Panc1 (cell line): Measurements from ENCODE around the gene NOS1. TPM values are rescaled to one million over a fixed set of nuclear protein-coding genes. Genes with fewer than 3 reads are reported as not detected.

Experiments used
- ATAC-seq: fragments of 200-7000 bp; cut with Tn5 transposase; 2 replicates; pipeline ENCODE4 v1.9.1; 2020; ENCODE audit warnings: mild to moderate bottlenecking, moderate library complexity
- BruUV-seq: library from RNA; stranded (reverse); fragments of 400-500 nt; replicated peaks from 2 replicates; lab custom pipeline; 2021; lab: Mats Ljungman, UMichigan
- CTCF ChIA-PET: fragments of 300-600 bp; sonication (Branson Sonifier 250); formaldehyde crosslinking; loops from one replicate; lab custom pipeline; 2022; ENCODE audit warnings: antibody characterized with exemption; lab: Charles Lee
- POLR2A ChIA-PET: fragments of 300-600 bp; sonication (Branson Sonifier 250); formaldehyde crosslinking; loops from one replicate; lab custom pipeline; 2022; ENCODE audit warnings: antibody characterized with exemption; lab: Charles Lee
- DNase-seq: peaks from one replicate; pipeline ENCODE4 v3.0.0-alpha.2; 2010; ENCODE audit warnings: low read depth, low spot score
- H3K27ac ChIP-seq: 2 replicates; pipeline ENCODE4 v1.5.1; 2011; ENCODE audit warnings: mild to moderate bottlenecking, low read length, inconsistent platforms
- H3K27me3 ChIP-seq: fragments of 200-500 bp; sonication (Bioruptor generic); 2 replicates; pipeline ENCODE4 v1.6.0; 2014; ENCODE audit warnings: low read length, inconsistent platforms; ENCODE audit not compliant: control insufficient read depth, insufficient read depth
- H3K36me3 ChIP-seq: fragments of 200-500 bp; sonication (Bioruptor generic); 2 replicates; pipeline ENCODE4 v1.5.1; 2014; ENCODE audit warnings: inconsistent platforms, mild to moderate bottlenecking, low read length, moderate library complexity; ENCODE audit not compliant: control insufficient read depth, insufficient read depth
- H3K4me1 ChIP-seq: 2 replicates; pipeline ENCODE4 v1.5.1; 2011; ENCODE audit warnings: inconsistent platforms, mild to moderate bottlenecking, low read length, moderate library complexity; ENCODE audit not compliant: control insufficient read depth, insufficient read depth
- H3K4me3 ChIP-seq, 2 experiments: 2 replicates each; pipeline ENCODE4 v1.5.1; 2011 to 2012; ENCODE audit warnings: low read depth in 2 of 2, low read length in 2 of 2, mild to moderate bottlenecking in 2 of 2, inconsistent platforms in 1 of 2, moderate library complexity in 1 of 2
- H3K9me3 ChIP-seq: fragments of 200-500 bp; sonication (Bioruptor generic); 2 replicates; pipeline ENCODE4 v1.5.1; 2014; ENCODE audit warnings: low read depth, mild to moderate bottlenecking, inconsistent platforms, low read length, moderate library complexity; ENCODE audit not compliant: control insufficient read depth, insufficient read depth
- CTCF ChIP-seq: fragments of 450-650 bp; IDR thresholded peaks from 2 replicates; pipeline ENCODE4 v1.5.1; 2017; ENCODE audit warnings: mild to moderate bottlenecking
- POLR2AphosphoS5 ChIP-seq: IDR thresholded peaks from 2 replicates; pipeline ENCODE4 v1.6.1; 2012; ENCODE audit warnings: mild to moderate bottlenecking, low read depth, low read length, moderate library complexity
- REST ChIP-seq, 2 experiments: IDR thresholded peaks; 2 replicates each; pipeline ENCODE4 v1.6.1; 2011 to 2012; ENCODE audit warnings: low read depth in 2 of 2, control low read depth in 1 of 2, low read length in 1 of 2, mild to moderate bottlenecking in 1 of 2, moderate library complexity in 1 of 2; ENCODE audit not compliant: insufficient read depth in 1 of 2
- SIN3A ChIP-seq: IDR thresholded peaks from 2 replicates; pipeline ENCODE4 v1.6.1; 2012; ENCODE audit warnings: low read depth, mild to moderate bottlenecking, low read length, moderate library complexity, borderline replicate concordance; ENCODE audit not compliant: insufficient read depth
- TCF7L2 ChIP-seq: IDR thresholded peaks from 2 replicates; pipeline ENCODE4 v1.6.1; 2011; ENCODE audit warnings: mild to moderate bottlenecking, low read depth, low read length, inconsistent platforms
- in situ Hi-C: cut with HindIII; loops from 2 replicates; pipeline ENCODE4 v1.10.0; 2016; ENCODE audit warnings: low sequenced_read_pairs, low pct_unique_long_range_greater_than_20kb
- intact Hi-C: fragments of 100-400 bp; cut with micrococcal nuclease; formaldehyde crosslinking; loops from one replicate; pipeline ENCODE4 v1.10.0; 2022; ENCODE audit not compliant: unreplicated experiment
- total RNA-seq: library from RNA; stranded (reverse); gene quantifications from one replicate; pipeline ENCODE4 v1.2.1, GENCODE V29; 2021; ENCODE audit not compliant: unreplicated experiment

The NOS1 gene
- total RNA-seq, 1 experiment from 2014 or later: 0.03 TPM

DNA sequence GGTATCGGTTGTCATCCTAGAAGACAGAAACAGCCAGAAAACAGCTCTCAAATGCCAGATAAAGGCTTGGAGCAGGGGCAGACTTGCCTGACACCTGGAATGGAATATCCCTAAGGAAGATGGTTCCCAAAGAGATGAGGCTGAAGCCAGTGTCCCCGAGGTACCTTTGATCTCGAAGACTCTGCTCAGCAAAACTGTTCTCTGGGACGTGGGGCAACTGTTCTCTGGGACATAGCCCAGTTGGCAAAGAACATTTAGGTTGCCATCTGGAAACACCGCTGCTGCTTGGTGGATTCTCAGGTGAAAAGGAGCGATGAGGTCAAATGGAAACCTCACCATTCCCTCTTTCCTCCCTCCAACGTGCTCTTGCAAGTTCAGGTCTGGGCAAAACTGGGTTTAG, 143.3 kb downstream of the NOS1 start:
- in situ Hi-C loops (no loop called here), intact Hi-C loops (no loop called here)
- Histone ChIP-seq H3K36me3 (no peaks in the 10 kb centered on the region), H3K9me3 (no peaks in the 10 kb centered on the region), H3K27me3 (peaks cover 10% of the 10 kb centered on the region; the same call in 1 of the 2 replicates), H3K4me3 (no peak overlapping the region), H3K4me1 (no peaks in the 10 kb centered on the region), H3K27ac (no peak overlapping the region)
- DNase-seq: no peak
- TF ChIP-seq SIN3A (no peak), POLR2AphosphoS5 (no peak), REST (IDR thresholded peaks at IDR 0.05; ENCODE audit: insufficient read depth in 1 of 2, low read depth in 2 of 2, low read length in 1 of 2) (no peak), TCF7L2 (no peak), CTCF (no peak)
- POLR2A ChIA-PET: no interaction called here
- ATAC-seq: no peak
- CTCF ChIA-PET: interaction anchor here (0.6 kb wide), 1 partner anchor 615 kb away, joined by 5 read pairs; no protein-coding TSS in a partner anchor
- BruUV-seq: no TSS peak

- no TSS peak for BruUV-seq
- DNase-seq (no peak), ATAC-seq (no peak)
- POLR2A ChIA-PET: no interaction called here
- Histone ChIP-seq H3K27me3 (peaks cover 10% of the 10 kb centered on the region; the same call in 1 of the 2 replicates), H3K27ac (no peak overlapping the region), H3K4me3 (no peak overlapping the region), H3K36me3 (no peaks in the 10 kb centered on the region), H3K9me3 (no peaks in the 10 kb centered on the region), H3K4me1 (no peaks in the 10 kb centered on the region)
- TF ChIP-seq REST (IDR thresholded peaks at IDR 0.05; ENCODE audit: insufficient read depth in 1 of 2, low read depth in 2 of 2, low read length in 1 of 2): no peak
- TF ChIP-seq SIN3A: no peak
- TF ChIP-seq CTCF: no peak
- TF ChIP-seq TCF7L2: no peak
- TF ChIP-seq POLR2AphosphoS5: no peak
- intact Hi-C loops: no loop called here
- CTCF ChIA-PET: no interaction called here
- in situ Hi-C loops: no loop called here
These were observed 144.7 kb downstream of the NOS1 start for GRCh38 chr12:117216686-117217085.
